ENCODE results near the gene TGFBR1.
"Not testable (repeated sequence)": the region's sequence is repeated elsewhere in the genome, so short reads cannot be mapped to it uniquely, and the experiment has no call there.

The TGFBR1 gene

DNA sequence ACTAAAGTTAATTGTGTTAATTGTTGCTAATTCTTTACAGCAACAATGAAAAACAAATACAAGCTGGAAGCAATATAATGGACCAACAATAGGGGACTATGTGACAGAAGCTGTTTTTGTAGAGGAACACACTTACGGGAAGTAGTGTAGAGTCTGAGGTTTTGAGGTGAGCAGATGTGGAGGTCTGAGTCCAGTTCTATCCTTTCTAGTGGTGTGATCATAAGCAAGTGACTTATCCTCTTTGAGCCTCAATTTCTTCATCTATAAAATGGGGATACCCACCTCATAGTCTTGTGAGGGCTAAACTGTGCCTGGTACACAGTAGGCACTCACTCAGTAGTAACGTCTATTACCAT, 88.5 kb downstream of the TGFBR1 start:
- in situ Hi-C loops (cut with MboI; ENCODE audit: low pct_unique_long_range_greater_than_20kb, low sequenced_read_pairs): loop anchor here (25.0 kb wide), 1 partner anchor 819 kb away; no protein-coding TSS in a partner anchor

DNA sequence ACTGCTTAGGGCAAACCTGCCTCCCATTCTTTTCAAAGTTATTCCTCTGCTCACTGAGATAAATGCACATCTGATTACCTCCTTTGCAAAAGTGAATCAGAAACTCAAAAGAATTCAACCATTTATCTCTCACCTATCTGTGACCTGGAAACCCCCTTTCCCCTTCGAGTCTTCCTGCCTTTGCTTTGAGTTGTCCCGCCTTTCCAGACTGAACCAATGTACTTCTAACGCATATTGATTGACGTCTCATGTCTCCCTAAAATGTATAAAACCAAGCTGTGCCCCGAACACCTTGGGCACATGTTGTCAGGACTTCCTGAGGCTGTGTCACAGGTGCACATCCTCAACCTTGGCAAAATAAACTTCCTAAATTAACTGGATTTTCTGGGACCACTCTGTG, 91.6 kb downstream of the TGFBR1 start:
- not testable (repeated sequence) for DNase-seq
- in situ Hi-C loops (cut with MboI; ENCODE audit: low pct_unique_long_range_greater_than_20kb, low sequenced_read_pairs): loop anchor here (25.0 kb wide), 1 partner anchor 816 kb away; no protein-coding TSS in a partner anchor

More for the DNA sequence above, 88.5 kb downstream of the TGFBR1 start:
- DNase-seq: no peak

DNA sequence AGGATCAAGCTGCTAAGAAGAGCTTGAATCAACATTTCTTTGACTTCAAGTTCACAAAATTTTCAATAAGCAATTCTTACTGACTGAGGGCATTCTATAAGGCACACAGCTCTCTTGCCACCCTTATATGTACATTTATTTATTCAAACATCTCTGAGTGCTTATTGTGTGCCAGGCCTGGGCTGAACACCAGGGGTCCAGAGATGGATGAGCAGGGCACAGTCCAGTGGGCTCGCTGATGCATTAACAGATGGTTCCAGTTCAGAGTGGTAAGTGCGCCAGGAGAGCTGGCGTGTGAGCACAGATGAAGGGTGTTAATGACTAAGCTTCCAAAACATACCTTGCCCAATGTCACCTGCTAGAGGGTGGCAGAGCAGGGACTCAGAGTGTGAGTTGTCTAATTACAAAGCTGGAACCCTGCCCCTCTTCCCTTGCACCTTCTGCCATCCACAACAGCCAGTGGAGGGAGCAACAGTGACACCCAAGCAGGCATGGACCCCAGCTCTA, 92.3 kb downstream of the TGFBR1 start:
- DNase-seq: no peak
- in situ Hi-C loops (cut with MboI; ENCODE audit: low pct_unique_long_range_greater_than_20kb, low sequenced_read_pairs): loop anchor here (25.0 kb wide), 1 partner anchor 815 kb away; no protein-coding TSS in a partner anchor

GRCh38 chr9:99197987-99198386, 93.1 kb downstream of the TGFBR1 start:
- no peak for DNase-seq
- in situ Hi-C loops (cut with MboI; ENCODE audit: low pct_unique_long_range_greater_than_20kb, low sequenced_read_pairs): loop anchor here (25.0 kb wide), 1 partner anchor 814 kb away; no protein-coding TSS in a partner anchor

DNA sequence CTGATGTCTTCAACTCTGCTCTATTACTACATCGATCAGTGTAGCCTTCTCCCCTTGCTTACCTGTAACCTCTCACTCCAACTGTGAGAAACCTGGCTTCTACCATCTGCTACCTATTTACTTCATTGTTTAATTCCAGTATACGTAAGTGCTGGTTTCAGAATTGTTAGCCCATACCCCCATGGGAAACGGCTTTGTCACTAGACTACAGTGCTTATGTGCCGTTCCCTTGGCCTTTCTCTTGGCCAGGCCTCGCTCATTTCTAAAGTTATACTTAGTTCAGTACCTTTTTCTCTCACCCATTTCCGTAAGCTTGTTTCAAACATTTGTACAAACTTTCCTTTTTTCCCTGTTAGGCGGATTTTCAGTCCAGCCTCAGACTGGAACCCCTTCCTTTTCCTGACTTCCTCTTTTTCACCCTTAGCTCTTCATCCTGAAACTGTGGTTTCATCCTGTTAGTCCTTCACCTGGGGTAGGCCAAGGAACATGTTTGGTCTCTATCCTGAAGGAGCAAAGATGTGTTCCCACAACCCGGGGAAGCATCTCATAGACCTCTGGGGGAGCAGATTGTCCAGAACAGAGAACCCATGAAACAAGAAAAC, 95.1 kb downstream of the TGFBR1 start:
- in situ Hi-C loops (cut with MboI; ENCODE audit: low pct_unique_long_range_greater_than_20kb, low sequenced_read_pairs): loop anchor here (25.0 kb wide), 1 partner anchor 812 kb away; no protein-coding TSS in a partner anchor
- DNase-seq: no peak

DNA sequence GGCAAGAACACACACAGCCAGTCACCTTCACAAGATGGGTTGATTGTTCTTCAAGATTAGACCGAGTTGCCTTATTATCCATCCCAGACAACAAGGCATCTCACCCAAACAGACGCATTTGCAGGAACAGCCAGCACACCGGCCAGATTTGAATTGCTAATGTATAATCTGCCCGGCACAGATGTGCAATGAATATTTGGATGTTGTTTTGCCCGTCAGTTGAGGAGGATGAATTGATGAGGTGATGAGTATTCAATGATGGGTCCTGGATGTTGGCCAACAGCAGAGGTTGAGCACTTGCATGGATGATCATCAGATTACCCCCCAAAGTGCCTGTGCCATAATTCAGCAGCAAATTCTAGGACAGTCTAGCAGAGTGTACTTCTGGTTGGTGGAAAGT, 96.7 kb downstream of the TGFBR1 start:
- in situ Hi-C loops (cut with MboI; ENCODE audit: low pct_unique_long_range_greater_than_20kb, low sequenced_read_pairs): no loop called here
- no peak for DNase-seq
